ENCODE measurements around the gene GCKR. TPM values are rescaled to one million over a fixed set of nuclear protein-coding genes. Genes with fewer than 3 reads are reported as not detected.

The GCKR gene
- total RNA-seq, 4 donors from 2014 or later = 0.61 to 0.69 TPM; not detected in 2

DNA sequence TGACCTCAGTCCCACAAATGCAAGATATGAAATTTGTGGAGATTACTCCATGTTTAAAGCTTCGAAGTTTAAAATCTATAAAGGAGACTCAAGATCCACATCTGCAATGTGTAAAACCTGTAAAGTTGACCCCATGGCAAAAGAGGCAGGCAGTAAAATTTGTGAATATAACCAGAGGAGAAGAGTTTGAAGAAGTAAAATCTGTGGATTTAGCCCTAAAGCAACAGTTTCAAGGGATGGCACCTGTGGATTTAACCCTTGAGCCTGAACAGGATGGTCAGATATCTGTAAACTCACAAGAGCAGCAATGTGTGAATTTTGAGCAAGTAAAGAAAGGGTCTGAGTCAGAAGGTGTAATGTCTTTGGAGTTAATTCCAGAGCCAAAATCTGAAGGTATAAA, 75.0 kb downstream of the GCKR start:
- Histone ChIP-seq H3K27ac (no peak overlapping the region), H3K27me3 (no peaks in the 10 kb centered on the region), H3K36me3 (no peaks in the 10 kb centered on the region), H3K9me3 (no peaks in the 10 kb centered on the region), H3K4me3 (no peak overlapping the region), H3K4me1 (no peaks in the 10 kb centered on the region)
- intact Hi-C loops (cut with DNase I; ENCODE audit: low total_unique reads) = no loop called here
- no peak for DNase-seq
- TF ChIP-seq POLR2A (IDR thresholded peaks at IDR 0.05) = no peak
- TF ChIP-seq, protein P1, sequence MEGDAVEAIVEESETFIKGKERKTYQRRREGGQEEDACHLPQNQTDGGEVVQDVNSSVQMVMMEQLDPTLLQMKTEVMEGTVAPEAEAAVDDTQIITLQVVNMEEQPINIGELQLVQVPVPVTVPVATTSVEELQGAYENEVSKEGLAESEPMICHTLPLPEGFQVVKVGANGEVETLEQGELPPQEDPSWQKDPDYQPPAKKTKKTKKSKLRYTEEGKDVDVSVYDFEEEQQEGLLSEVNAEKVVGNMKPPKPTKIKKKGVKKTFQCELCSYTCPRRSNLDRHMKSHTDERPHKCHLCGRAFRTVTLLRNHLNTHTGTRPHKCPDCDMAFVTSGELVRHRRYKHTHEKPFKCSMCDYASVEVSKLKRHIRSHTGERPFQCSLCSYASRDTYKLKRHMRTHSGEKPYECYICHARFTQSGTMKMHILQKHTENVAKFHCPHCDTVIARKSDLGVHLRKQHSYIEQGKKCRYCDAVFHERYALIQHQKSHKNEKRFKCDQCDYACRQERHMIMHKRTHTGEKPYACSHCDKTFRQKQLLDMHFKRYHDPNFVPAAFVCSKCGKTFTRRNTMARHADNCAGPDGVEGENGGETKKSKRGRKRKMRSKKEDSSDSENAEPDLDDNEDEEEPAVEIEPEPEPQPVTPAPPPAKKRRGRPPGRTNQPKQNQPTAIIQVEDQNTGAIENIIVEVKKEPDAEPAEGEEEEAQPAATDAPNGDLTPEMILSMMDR (IDR thresholded peaks at IDR 0.05) = no peak

- Histone ChIP-seq H3K4me3 (no peak overlapping the region), H3K27ac (no peak overlapping the region), H3K36me3 (no peaks in the 10 kb centered on the region), H3K27me3 (no peaks in the 10 kb centered on the region), H3K9me3 (peaks cover 0 to 5% of the 10 kb centered on the region in 2 donors), H3K4me1 (no peaks in the 10 kb centered on the region)
- DNase-seq = no peak
- intact Hi-C loops (cut with DNase I; ENCODE audit: low total_unique reads) = no loop called here
- TF ChIP-seq POLR2A (IDR thresholded peaks at IDR 0.05) = no peak
- TF ChIP-seq, protein P1 (IDR thresholded peaks at IDR 0.05) = no peak
Measured at GRCh38 chr2:27572439-27572838, 75.8 kb downstream of the GCKR start.

GRCh38 chr2:27572998-27573429, 76.4 kb downstream of the GCKR start:
- DNase-seq = no peak
- no peaks in the 10 kb centered on the region for H3K4me1 ChIP-seq
- H3K4me3 ChIP-seq = no peak overlapping the region
- intact Hi-C loops (cut with DNase I; ENCODE audit: low total_unique reads) = no loop called here
- peaks cover 0 to 11% of the 10 kb centered on the region in 2 donors for H3K9me3 ChIP-seq
- H3K27ac ChIP-seq = no peak overlapping the region
- TF ChIP-seq POLR2A (IDR thresholded peaks at IDR 0.05) = no peak
- TF ChIP-seq, protein P1 (IDR thresholded peaks at IDR 0.05) = no peak
- H3K27me3 ChIP-seq = no peaks in the 10 kb centered on the region
- no peaks in the 10 kb centered on the region for H3K36me3 ChIP-seq

Small RNA genes within 50 kb of the gene (small RNA-seq; reads per million reads assigned to genes)
- gene RNU6-986P = not detected

Other genes with a start within 250 kb of the GCKR start
- gene SLC30A3, start 233.8 kb upstream of the GCKR start, total RNA-seq = 1 to 10 TPM in 1 of 4 donors, under 1 TPM in 2, not detected in 1; 0.35 to 2.1 (median 0.88) TPM
- gene DNAJC5G, start 221.4 kb upstream of the GCKR start, total RNA-seq = 1 to 10 TPM in 2 of 4 donors, under 1 TPM in 1, not detected in 1; 0.77 to 3.9 (median 1.5) TPM
- 1 to 10 TPM in 1 of 4 donors, under 1 TPM in 3; 0.26 to 5.0 (median 0.58) TPM for gene TRIM54, start 214.4 kb upstream of the GCKR start, total RNA-seq
- 1 to 10 TPM in 3 of 4 donors, not detected in 1; 2.3 to 8.5 (median 2.3) TPM for gene UCN, start 188.4 kb upstream of the GCKR start, total RNA-seq
- 10 to 100 TPM; 41.8 to 60.0 (median 50.6) TPM for gene MPV17, start 173.7 kb upstream of the GCKR start, total RNA-seq
- gene GTF3C2, start 140.1 kb upstream of the GCKR start, total RNA-seq = 10 to 100 TPM; 21.3 to 70.6 (median 31.2) TPM
- gene EIF2B4, start 126.5 kb upstream of the GCKR start, total RNA-seq = 10 to 100 TPM in 3 of 4 donors, 1 to 10 TPM in 1; 7.9 to 51.7 (median 13.8) TPM
- gene SNX17, start 126.2 kb upstream of the GCKR start, total RNA-seq = 10 to 100 TPM; 89.4 to 91.5 (median 90.8) TPM
- gene ZNF513, start 116.1 kb upstream of the GCKR start, total RNA-seq = 10 to 100 TPM in 3 of 4 donors, under 1 TPM in 1; 0.88 to 16.1 (median 12.0) TPM
- 10 to 100 TPM; 15.9 to 54.1 (median 42.2) TPM for gene PPM1G, start 87.2 kb upstream of the GCKR start, total RNA-seq
- 100 to 1,000 TPM in 2 of 4 donors, 10 to 100 TPM in 2; 57.6 to 148 (median 83.5) TPM for gene NRBP1, start 68.2 kb upstream of the GCKR start, total RNA-seq
- 1 to 10 TPM in 3 of 4 donors, not detected in 1; 1.9 to 8.8 (median 2.6) TPM for gene KRTCAP3, start 54.5 kb upstream of the GCKR start, total RNA-seq
- 10 to 100 TPM in 3 of 4 donors, 1 to 10 TPM in 1; 9.7 to 63.1 (median 48.2) TPM for gene IFT172, start 7.1 kb upstream of the GCKR start, total RNA-seq
- 1 to 10 TPM in 3 of 4 donors, under 1 TPM in 1; 0.59 to 9.1 (median 7.4) TPM for gene FNDC4, start 1.6 kb upstream of the GCKR start, total RNA-seq
- 10 to 100 TPM; 17.9 to 82.9 (median 42.6) TPM for gene ZNF512, start 86.2 kb downstream of the GCKR start, total RNA-seq
- gene CCDC121, start 132.2 kb downstream of the GCKR start, total RNA-seq = 10 to 100 TPM in 1 of 4 donors, 1 to 10 TPM in 3; 3.5 to 12.3 (median 7.3) TPM
- gene GPN1, start 132.2 kb downstream of the GCKR start, total RNA-seq = 10 to 100 TPM; 13.3 to 38.6 (median 19.7) TPM
- 10 to 100 TPM; 11.8 to 31.2 (median 20.2) TPM for gene SUPT7L, start 166.8 kb downstream of the GCKR start, total RNA-seq
- gene SLC4A1AP, start 167.1 kb downstream of the GCKR start, total RNA-seq = 10 to 100 TPM; 15.0 to 23.8 (median 23.1) TPM

Data from uterus (tissue), 4 donors.